NCI-H2081 treated with DMSO at 0.1 percent for 48 hours (cell line): ENCODE data around the gene HLA-DQA1.
"Not testable (repeated sequence)": the region's sequence is repeated elsewhere in the genome, so short reads cannot be mapped to it uniquely, and the experiment has no call there.

Source experiments
- DNase-seq: peaks from one replicate; lab custom pipeline; 2025; lab: John Stamatoyannopoulos, UW

HLA-DQA1 gene

GRCh38 chr6:32622545-32623401 lies 14.4 kb upstream of the HLA-DQA1 start:
- no peak for DNase-seq

DNA sequence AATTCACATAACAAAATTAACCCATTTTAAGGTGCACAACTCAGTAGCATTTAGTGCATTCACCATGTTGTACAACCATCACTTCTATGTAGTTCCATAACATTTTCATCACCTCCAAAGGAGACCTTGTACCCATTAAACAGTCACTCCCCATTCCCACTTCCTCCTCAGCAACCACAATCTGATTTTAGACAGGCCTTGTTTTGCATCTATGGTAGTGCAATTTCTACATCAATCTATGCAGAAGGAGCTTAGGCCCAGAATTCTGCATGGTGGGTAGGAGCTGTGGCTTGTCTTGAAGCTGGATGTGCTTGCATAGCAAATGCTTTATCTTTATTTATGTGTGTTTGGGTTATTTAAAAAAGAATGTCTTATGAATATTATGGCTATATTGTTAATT lies 13.5 kb upstream of the HLA-DQA1 start:
- DNase-seq, result no peak

GRCh38 chr6:32624565-32624964 lies 12.6 kb upstream of the HLA-DQA1 start:
- no peak for DNase-seq

DNA sequence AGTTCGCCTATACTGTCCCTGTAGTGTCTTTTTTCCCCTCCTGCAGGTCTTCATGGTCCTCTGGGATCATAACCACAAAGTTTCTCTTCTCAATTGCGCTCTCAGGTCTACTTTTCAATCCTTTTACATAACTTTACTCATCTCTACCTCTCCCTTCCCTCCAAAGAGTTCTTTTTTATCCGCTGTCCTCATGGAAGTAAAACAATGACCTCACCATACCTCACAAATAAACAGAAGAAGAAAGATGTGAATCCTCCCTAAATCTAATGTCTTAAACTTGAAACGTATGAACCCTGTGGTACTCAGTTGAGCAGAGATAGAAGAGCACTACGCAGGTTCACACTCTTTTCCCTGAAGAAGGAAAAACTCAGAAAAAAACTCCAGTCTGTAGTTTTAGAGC lies 12.1 kb upstream of the HLA-DQA1 start:
- DNase-seq, result no peak

GRCh38 chr6:32627249-32627648 lies 10.0 kb upstream of the HLA-DQA1 start:
- DNase-seq, result no peak

- DNase-seq, result no peak
These were observed 9.4 kb upstream of the HLA-DQA1 start for GRCh38 chr6:32627831-32628230.

- DNase-seq, result not testable (repeated sequence)
These were observed 7.4 kb upstream of the HLA-DQA1 start for GRCh38 chr6:32629793-32630192.

DNA sequence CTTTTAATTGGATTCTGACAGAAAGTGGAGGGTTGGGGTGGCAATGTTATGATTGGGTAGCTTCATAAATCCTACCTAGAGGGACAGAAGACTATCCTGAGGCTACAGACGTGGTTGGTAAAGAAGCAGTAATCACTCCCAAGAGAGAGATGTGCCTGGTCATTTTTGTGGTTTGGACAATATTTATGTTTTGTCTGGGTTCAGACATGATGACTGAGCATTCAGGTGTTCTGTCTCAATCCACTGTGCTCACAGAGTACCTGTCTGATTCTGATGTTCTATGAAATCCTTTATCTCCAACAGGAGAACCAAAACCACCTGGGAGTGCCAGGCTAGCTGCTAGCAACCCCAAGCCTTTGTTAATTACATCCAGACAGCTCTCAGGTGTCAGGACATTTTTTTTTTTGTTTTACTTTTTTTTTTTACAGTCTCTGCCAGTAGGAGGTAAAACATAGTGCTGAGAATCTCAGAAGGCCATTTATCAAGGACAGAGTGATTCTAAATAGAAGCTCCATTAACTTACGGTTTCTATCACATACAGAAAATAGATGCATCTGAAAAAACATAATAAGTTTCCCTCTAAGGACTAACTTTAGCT lies 1.6 kb upstream of the HLA-DQA1 start:
- DNase-seq, result no peak

GRCh38 chr6:32637883-32638282 lies 677 bp downstream of the HLA-DQA1 start:
- no peak for DNase-seq

GRCh38 chr6:32638532-32639219 lies 1.5 kb downstream of the HLA-DQA1 start:
- no peak for DNase-seq

GRCh38 chr6:32639440-32640394 lies 2.5 kb downstream of the HLA-DQA1 start:
- no peak for DNase-seq

DNA sequence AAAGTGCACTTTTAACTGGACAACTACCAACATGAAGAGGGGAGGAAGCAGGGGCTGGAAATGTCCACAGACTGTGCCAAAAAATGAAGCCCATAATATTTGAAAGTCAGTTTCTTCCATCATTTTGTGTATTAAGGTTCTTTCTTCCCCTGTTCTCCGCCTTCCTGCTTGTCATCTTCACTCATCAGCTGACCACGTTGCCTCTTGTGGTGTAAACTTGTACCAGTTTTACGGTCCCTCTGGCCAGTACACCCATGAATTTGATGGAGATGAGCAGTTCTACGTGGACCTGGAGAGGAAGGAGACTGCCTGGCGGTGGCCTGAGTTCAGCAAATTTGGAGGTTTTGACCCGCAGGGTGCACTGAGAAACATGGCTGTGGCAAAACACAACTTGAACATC lies 3.9 kb downstream of the HLA-DQA1 start:
- no peak for DNase-seq

DNA sequence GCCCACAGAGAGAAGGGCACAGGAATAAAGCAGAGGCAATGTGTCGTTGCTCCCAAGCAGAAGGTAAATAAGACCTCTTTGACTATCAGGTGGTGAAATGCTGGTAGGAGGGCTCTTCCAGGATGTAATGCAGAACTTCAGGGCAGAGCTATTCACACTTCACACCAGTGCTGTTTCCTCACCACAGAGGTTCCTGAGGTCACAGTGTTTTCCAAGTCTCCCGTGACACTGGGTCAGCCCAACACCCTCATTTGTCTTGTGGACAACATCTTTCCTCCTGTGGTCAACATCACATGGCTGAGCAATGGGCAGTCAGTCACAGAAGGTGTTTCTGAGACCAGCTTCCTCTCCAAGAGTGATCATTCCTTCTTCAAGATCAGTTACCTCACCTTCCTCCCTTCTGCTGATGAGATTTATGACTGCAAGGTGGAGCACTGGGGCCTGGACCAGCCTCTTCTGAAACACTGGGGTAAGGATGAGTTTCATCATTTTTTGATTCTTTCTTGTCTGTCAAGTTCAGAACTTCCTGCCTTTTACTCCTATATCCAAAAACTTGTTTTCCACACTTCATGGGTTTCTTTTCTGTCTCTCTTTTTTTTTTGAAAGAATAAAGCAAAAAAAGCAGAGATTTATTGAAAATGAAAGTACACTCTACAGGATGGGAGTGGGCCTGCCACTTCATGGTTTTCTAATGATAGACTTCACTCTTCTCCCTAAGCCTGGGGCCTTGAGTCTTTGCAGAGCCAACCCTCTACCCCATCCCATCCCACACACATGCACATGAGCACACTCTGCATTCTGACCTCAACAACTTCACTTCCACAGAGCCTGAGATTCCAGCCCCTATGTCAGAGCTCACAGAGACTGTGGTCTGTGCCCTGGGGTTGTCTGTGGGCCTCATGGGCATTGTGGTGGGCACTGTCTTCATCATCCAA lies 4.8 kb downstream of the HLA-DQA1 start:
- DNase-seq, result not testable (repeated sequence)

DNA sequence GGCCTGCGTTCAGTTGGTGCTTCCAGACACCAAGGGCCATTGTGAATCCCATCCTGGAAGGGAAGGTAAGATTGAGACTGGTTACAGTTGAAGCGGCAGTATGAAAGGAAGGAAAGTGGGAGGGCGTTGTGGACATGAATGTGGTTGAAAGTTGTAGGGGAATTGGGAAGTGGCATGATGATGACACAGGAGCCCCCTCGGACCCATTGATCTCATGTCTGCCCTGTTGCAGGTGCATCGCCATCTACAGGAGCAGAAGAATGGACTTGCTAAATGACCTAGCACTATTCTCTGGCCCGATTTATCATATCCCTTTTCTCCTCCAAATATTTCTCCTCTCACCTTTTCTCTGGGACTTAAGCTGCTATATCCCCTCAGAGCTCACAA lies 5.5 kb downstream of the HLA-DQA1 start:
- no peak for DNase-seq

DNA sequence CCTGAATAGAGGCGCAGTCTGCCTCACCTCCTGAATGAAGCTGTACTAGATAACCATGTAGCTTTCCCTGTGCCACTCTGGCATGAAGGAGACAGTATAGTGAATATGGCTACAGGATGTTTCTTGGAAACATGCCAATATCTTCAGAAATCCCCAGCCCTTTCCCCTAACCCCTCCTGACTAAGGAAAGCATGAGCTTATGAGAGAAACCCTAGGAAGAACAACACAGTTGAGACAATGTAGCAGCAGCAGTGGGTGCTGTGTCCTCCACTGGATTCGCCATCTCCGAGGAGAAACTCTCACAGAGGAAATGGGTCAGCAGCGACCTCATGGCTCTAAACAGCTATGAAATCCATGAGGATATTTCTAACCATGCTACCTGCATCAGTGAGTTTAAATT lies 6.7 kb downstream of the HLA-DQA1 start:
- no peak for DNase-seq

- DNase-seq, result no peak
These were observed 8.0 kb downstream of the HLA-DQA1 start for GRCh38 chr6:32645047-32645703.

DNA sequence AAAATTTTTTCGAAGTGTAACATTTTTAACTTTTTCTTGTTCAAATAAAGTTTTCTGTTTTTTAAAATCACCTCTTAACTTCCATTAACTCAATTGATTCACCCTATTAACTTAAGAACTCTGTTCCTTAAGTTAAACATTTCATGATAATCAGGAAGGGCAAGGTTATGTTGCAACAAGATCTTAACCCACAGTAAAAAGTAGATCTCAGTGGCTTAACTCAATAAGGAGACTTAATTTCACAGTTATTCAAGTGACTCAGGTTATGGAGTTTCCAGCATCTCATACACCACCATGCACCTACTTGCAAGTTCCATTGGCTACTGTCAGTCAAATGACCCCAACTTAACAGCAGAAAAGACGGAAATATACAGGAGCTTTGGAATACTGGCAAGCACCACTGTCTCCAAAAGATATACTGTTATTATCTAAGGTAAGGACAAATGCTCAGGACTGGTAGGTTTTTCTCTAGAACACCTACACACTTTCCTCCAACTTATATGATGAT lies 18.1 kb downstream of the HLA-DQA1 start:
- no peak for DNase-seq

DNA sequence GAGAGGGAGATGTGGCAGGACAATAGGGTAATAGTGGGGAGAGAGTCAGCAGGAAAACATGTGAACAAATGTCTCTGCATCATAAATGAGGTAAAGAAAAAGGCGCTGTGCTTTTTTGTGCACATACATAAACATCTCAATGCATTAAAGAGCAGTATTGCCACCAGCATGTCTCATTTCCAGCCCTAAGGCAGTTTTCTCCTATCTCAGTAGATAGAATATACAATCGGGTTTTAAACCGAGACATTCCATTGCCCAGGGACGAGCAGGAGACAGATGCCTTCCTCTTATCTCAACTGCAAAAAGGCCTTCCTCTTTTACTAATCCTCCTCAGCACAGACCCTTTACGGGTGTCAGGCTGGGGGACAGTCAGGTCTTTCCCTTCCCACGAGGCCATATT lies 20.1 kb downstream of the HLA-DQA1 start:
- not testable (repeated sequence) for DNase-seq

DNA sequence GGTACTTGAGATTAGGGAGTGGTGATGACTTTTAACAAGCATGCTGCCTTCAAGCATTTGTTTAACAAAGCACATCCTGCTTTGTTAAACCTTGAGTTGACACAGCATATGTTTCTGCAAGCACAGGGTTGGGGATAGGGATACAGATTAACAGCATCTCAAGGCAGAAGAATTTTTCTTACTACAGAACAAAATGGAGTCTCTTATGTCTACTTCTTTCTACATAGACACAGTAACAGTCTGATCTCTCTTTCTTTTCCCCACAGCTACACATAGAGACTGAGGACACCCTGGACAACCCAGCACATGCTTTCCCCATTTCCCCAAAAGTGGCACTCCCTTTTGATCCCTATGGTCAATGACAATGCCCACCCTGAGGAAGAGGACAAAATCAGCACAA lies 20.6 kb downstream of the HLA-DQA1 start:
- DNase-seq, result not testable (repeated sequence)

DNA sequence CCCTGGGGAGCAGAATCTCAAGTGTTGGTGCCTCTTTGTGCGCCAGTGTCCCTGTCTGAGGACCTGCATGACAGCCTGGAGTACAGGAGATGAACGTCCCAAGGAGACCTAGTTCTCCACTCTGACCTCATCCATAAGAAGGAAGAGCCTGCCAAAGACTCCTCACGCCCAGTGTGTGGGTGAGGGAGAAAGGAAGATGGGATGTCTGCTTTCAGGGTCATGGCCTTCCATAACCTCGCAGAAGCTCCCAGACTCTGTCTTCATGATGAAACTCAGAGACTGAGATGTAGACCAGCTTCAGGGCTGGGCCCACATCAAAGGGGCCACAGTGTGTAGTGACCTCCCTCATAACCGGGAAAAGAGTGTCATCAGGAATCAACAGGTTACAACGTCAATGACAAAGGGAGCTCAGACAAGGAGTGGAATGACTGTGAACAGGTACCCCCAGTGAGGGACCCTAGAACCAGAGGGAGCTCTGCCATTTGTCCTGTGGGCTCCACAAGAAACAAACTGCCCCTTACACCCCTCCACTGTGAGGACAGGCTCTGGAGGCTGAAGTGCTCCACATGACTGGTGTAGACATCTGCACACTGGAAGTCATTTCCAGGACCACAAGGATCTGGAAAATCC lies 21.2 kb downstream of the HLA-DQA1 start:
- no peak for DNase-seq
